Measurements from ENCODE around the gene ADCY5.

Gene ADCY5

GRCh38 chr3:123380261-123380660 is 68.6 kb downstream of the ADCY5 start:
- Histone ChIP-seq H3K9ac (ENCODE audit: low read length) (no peak overlapping the region), H3K4me1 (ENCODE audit: insufficient read depth, low read length, severe bottlenecking) (no peaks in the 10 kb centered on the region), H3K27ac (ENCODE audit: low read depth, low read length, poor library complexity, severe bottlenecking) (no peak overlapping the region), H3K9me3 (ENCODE audit: low read length) (no peaks in the 10 kb centered on the region), H3K36me3 (ENCODE audit: insufficient read depth, low read length) (no peaks in the 10 kb centered on the region), H3K4me2 (ENCODE audit: low read length) (no peak overlapping the region), H3K9me2 (ENCODE audit: low read depth, low read length) (no peaks in the 10 kb centered on the region), H3K4me3 (ENCODE audit: low read depth, low read length, poor library complexity, severe bottlenecking) (no peak overlapping the region), H2AFZ (ENCODE audit: low read length) (no peak overlapping the region), H4K20me1 (ENCODE audit: insufficient read depth, low read length) (no peaks in the 10 kb centered on the region), H3F3A (ENCODE audit: insufficient read depth, low read length) (no peaks in the 10 kb centered on the region), H3K27me3 (ENCODE audit: insufficient read depth, low read length) (no peaks in the 10 kb centered on the region; the same call in 1 of the 2 replicates), H3K79me2 (ENCODE audit: insufficient read depth, low read length) (no peaks in the 10 kb centered on the region)
- TF ChIP-seq EZH2 (IDR thresholded peaks at IDR 0.05; ENCODE audit: borderline replicate concordance, low read length) (no peak), CTCF (IDR thresholded peaks at IDR 0.05; ENCODE audit: low read length) (no peak)

GRCh38 chr3:123379041-123379830 is 69.7 kb downstream of the ADCY5 start:
- H3K4me3 ChIP-seq (ENCODE audit: low read depth, low read length, poor library complexity, severe bottlenecking): no peak overlapping the region
- no peak overlapping the region for H3K9ac ChIP-seq (ENCODE audit: low read length)
- no peaks in the 10 kb centered on the region for H3K9me3 ChIP-seq (ENCODE audit: low read length)
- H3K27me3 ChIP-seq (ENCODE audit: insufficient read depth, low read length): no peaks in the 10 kb centered on the region; the same call in 1 of the 2 replicates
- H3K9me2 ChIP-seq (ENCODE audit: low read depth, low read length): no peaks in the 10 kb centered on the region
- no peaks in the 10 kb centered on the region for H4K20me1 ChIP-seq (ENCODE audit: insufficient read depth, low read length)
- no peak overlapping the region for H3K4me2 ChIP-seq (ENCODE audit: low read length)
- H3K36me3 ChIP-seq (ENCODE audit: insufficient read depth, low read length): no peaks in the 10 kb centered on the region
- no peaks in the 10 kb centered on the region for H3K79me2 ChIP-seq (ENCODE audit: insufficient read depth, low read length)
- H3K4me1 ChIP-seq (ENCODE audit: insufficient read depth, low read length, severe bottlenecking): no peaks in the 10 kb centered on the region
- no peak overlapping the region for H3K27ac ChIP-seq (ENCODE audit: low read depth, low read length, poor library complexity, severe bottlenecking)
- H2AFZ ChIP-seq (ENCODE audit: low read length): no peak overlapping the region
- TF ChIP-seq CTCF (IDR thresholded peaks at IDR 0.05; ENCODE audit: low read length): no peak
- TF ChIP-seq EZH2 (IDR thresholded peaks at IDR 0.05; ENCODE audit: borderline replicate concordance, low read length): no peak
- H3F3A ChIP-seq (ENCODE audit: insufficient read depth, low read length): no peaks in the 10 kb centered on the region

GRCh38 chr3:123378409-123378915 is 70.4 kb downstream of the ADCY5 start:
- TF ChIP-seq EZH2 (IDR thresholded peaks at IDR 0.05; ENCODE audit: borderline replicate concordance, low read length) (no peak), CTCF (IDR thresholded peaks at IDR 0.05; ENCODE audit: low read length) (no peak)
- no peak overlapping the region for H3K4me2 ChIP-seq (ENCODE audit: low read length)

More at GRCh38 chr3:123378409-123378915, 70.4 kb downstream of the ADCY5 start:
- Histone ChIP-seq H3K27ac (ENCODE audit: low read depth, low read length, poor library complexity, severe bottlenecking) (no peak overlapping the region), H3K9me3 (ENCODE audit: low read length) (no peaks in the 10 kb centered on the region), H3K4me1 (ENCODE audit: insufficient read depth, low read length, severe bottlenecking) (no peaks in the 10 kb centered on the region), H3F3A (ENCODE audit: insufficient read depth, low read length) (no peaks in the 10 kb centered on the region), H2AFZ (ENCODE audit: low read length) (no peak overlapping the region), H3K9ac (ENCODE audit: low read length) (no peak overlapping the region), H3K79me2 (ENCODE audit: insufficient read depth, low read length) (no peaks in the 10 kb centered on the region), H3K4me3 (ENCODE audit: low read depth, low read length, poor library complexity, severe bottlenecking) (no peak overlapping the region), H3K9me2 (ENCODE audit: low read depth, low read length) (no peaks in the 10 kb centered on the region), H3K27me3 (ENCODE audit: insufficient read depth, low read length) (no peaks in the 10 kb centered on the region; the same call in 1 of the 2 replicates), H3K36me3 (ENCODE audit: insufficient read depth, low read length) (no peaks in the 10 kb centered on the region), H4K20me1 (ENCODE audit: insufficient read depth, low read length) (no peaks in the 10 kb centered on the region)

Data from OCI-LY1 (cell line).